Measurements from ENCODE around the gene CHCHD5. TPM values are rescaled to one million over a fixed set of nuclear protein-coding genes. Genes with fewer than 3 reads are reported as not detected.
"Not testable (repeated sequence)": the region's sequence is repeated elsewhere in the genome, so short reads cannot be mapped to it uniquely, and the experiment has no call there.

CHCHD5 gene
- total RNA-seq, 6 donors from 2014 or later, result 13.6 to 44.9 (median 25.4) TPM

GRCh38 chr2:112614201-112614840 lies 29.9 kb downstream of the CHCHD5 start:
- Histone ChIP-seq H3K27ac (no peak overlapping the region), H3K27me3 (no peaks in the 10 kb centered on the region), H3K36me3 (no peaks in the 10 kb centered on the region), H3K4me3 (no peak overlapping the region), H3K9me3 (no peaks in the 10 kb centered on the region), H3K4me1 (no peaks in the 10 kb centered on the region)
- ATAC-seq (ENCODE audit: low FRiP score in 2 of 2) (no peak), DNase-seq (peak in 1 of 2 donors; percentile 44)
- no peak for TF ChIP-seq EP300 (IDR thresholded peaks at IDR 0.05)
- TF ChIP-seq CTCF (IDR thresholded peaks at IDR 0.05), result no peak
- no peak for TF ChIP-seq POLR2A (IDR thresholded peaks at IDR 0.05)
- TF ChIP-seq POLR2AphosphoS5 (IDR thresholded peaks at IDR 0.05), result no peak
- 68 to 74% methylated on average over 10 to 13 of the region's 13 CpGs for WGBS, 2 donors

DNA sequence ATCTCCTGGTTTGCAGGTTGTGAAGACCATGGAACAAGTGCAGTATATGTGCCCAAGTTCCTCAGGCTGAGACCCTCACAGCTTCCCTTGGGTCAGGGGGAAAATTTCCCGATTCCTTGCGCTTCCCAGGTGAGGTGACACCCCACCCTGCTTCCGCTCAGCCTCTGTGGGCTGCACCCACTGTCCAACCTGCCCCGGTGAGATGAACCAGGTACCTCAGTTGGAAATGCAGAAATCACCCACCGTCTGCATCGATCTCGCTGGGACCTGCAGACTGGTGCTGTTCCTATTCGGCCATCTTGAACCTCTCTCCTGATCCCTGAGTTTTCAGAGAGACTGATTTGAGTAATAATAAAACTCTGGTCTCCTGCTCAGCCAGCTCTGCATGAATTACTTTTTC lies 30.6 kb downstream of the CHCHD5 start:
- no peaks in the 10 kb centered on the region for H3K4me1 ChIP-seq
- no peak overlapping the region for H3K4me3 ChIP-seq
- no peaks in the 10 kb centered on the region for H3K27me3 ChIP-seq
- 95 to 96% methylated on average over 7 to 8 of the region's 8 CpGs for WGBS, 2 donors
- no peaks in the 10 kb centered on the region for H3K9me3 ChIP-seq
- TF ChIP-seq POLR2AphosphoS5 (IDR thresholded peaks at IDR 0.05), result no peak
- no peak for TF ChIP-seq POLR2A (IDR thresholded peaks at IDR 0.05)
- TF ChIP-seq EP300 (IDR thresholded peaks at IDR 0.05), result no peak
- TF ChIP-seq CTCF (IDR thresholded peaks at IDR 0.05), result no peak
- ATAC-seq (ENCODE audit: low FRiP score in 2 of 2) (no peak), DNase-seq (peak in 1 of 2 donors; percentile 8)
- H3K27ac ChIP-seq, result no peak overlapping the region
- no peaks in the 10 kb centered on the region for H3K36me3 ChIP-seq

GRCh38 chr2:112615798-112616197 lies 31.4 kb downstream of the CHCHD5 start:
- peak in 1 of 2 donors; percentile 6 for DNase-seq
- H3K36me3 ChIP-seq; H3K27me3 ChIP-seq; ATAC-seq (ENCODE audit: low FRiP score in 2 of 2); H3K4me3 ChIP-seq; H3K27ac ChIP-seq; H3K4me1 ChIP-seq; H3K9me3 ChIP-seq: not testable (repeated sequence)
- WGBS, 2 donors, result 100% methylated on average over 2 of the region's 2 CpGs

GRCh38 chr2:112618383-112618782 lies 34.0 kb downstream of the CHCHD5 start:
- 67 to 83% methylated on average over 6 of the region's 6 CpGs for WGBS, 2 donors
- no peak for DNase-seq
- no peaks in the 10 kb centered on the region for H3K4me1 ChIP-seq

More at GRCh38 chr2:112618383-112618782, 34.0 kb downstream of the CHCHD5 start:
- H3K9me3 ChIP-seq, result no peaks in the 10 kb centered on the region
- no peak overlapping the region for H3K27ac ChIP-seq
- H3K36me3 ChIP-seq, result no peaks in the 10 kb centered on the region
- peak in 1 of 2 donors; percentile 28 for ATAC-seq (ENCODE audit: low FRiP score in 2 of 2)
- H3K27me3 ChIP-seq, result no peaks in the 10 kb centered on the region
- TF ChIP-seq POLR2AphosphoS5 (IDR thresholded peaks at IDR 0.05), result no peak
- no peak for TF ChIP-seq EP300 (IDR thresholded peaks at IDR 0.05)
- no peak for TF ChIP-seq POLR2A (IDR thresholded peaks at IDR 0.05)
- TF ChIP-seq CTCF (IDR thresholded peaks at IDR 0.05), result no peak
- H3K4me3 ChIP-seq, result no peak overlapping the region
